GM20000 (cell line): ENCODE measurements around the gene LEMD3.

Experiments
- DNase-seq: peaks from one replicate; pipeline ENCODE4 v3.0.0; 2012; ENCODE audit warnings: low spot score
- CTCF ChIP-seq: IDR thresholded peaks from 2 replicates; pipeline ENCODE4 v1.5.1; 2012; ENCODE audit warnings: mild to moderate bottlenecking, control low read depth; ENCODE audit errors: extremely low read depth, missing control alignments

LEMD3 gene

GRCh38 chr12:65293735-65294134 is 124.4 kb downstream of the LEMD3 start:
- DNase-seq: no peak
- no peak for TF ChIP-seq CTCF

- no peak for DNase-seq
- TF ChIP-seq CTCF: no peak
These were observed 125.4 kb downstream of the LEMD3 start for GRCh38 chr12:65294641-65295262.

- DNase-seq: no peak
- TF ChIP-seq CTCF: no peak
These were observed 127.3 kb downstream of the LEMD3 start for GRCh38 chr12:65296508-65297265.
